GM12892 (cell line): ENCODE data around the gene SLC1A6.

Source experiments
- DNase-seq: peaks from one replicate; pipeline ENCODE4 v3.0.0; 2011; ENCODE audit not compliant: insufficient read length
- FAIRE-seq: peaks from 2 replicates; lab custom pipeline; 2011; peaks lifted over from hg19 to GRCh38; lab: Jason Lieb, UNC
- POLR2A ChIP-seq: IDR thresholded peaks from 2 replicates; pipeline ENCODE4 v1.6.1; 2011; ENCODE audit warnings: low read depth, low read length, control low read depth
- POLR2AphosphoS5 ChIP-seq: IDR thresholded peaks from 2 replicates; pipeline ENCODE4 v1.6.1; 2011; ENCODE audit warnings: low read depth, low read length, control low read depth
- TAF1 ChIP-seq: IDR thresholded peaks from 2 replicates; pipeline ENCODE4 v1.6.1; 2011; ENCODE audit warnings: low read depth, mild to moderate bottlenecking, control low read depth, low read length, borderline replicate concordance

The SLC1A6 gene

DNA sequence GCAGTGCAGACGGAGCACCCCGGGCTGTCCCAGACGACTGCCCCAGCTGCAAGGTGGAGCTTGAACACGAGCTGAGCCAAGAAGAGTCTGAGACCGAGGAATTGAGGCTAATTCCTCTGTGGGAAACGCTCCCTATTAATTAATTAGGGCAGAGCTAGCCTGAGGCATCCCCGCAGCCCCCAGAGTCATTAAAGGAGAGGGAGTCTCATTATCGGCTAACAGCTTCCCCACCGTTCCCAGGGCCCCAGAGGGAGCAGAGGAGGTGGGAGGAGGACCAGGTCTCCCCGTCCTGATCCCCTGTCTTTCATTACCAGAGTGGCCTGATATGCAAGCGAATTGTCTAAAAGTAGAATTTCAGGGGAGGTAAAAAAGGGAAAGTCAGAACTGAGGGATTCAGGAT, 13.1 kb upstream of the SLC1A6 start:
- TF ChIP-seq POLR2A = no peak
- no peak for TF ChIP-seq TAF1
- no peak for TF ChIP-seq POLR2AphosphoS5
- no peak for FAIRE-seq
- no peak for DNase-seq

GRCh38 chr19:14985133-14985532, 5.5 kb upstream of the SLC1A6 start:
- DNase-seq (no peak), FAIRE-seq (no peak)
- TF ChIP-seq POLR2AphosphoS5 (no peak), POLR2A (no peak), TAF1 (no peak)

- FAIRE-seq (no peak), DNase-seq (no peak)
- TF ChIP-seq TAF1 (no peak), POLR2A (no peak), POLR2AphosphoS5 (no peak)
Measured at GRCh38 chr19:14978161-14978776, 1.4 kb downstream of the SLC1A6 start.

- no peak for FAIRE-seq
- no peak for DNase-seq
- TF ChIP-seq POLR2A = no peak
- no peak for TF ChIP-seq POLR2AphosphoS5
- no peak for TF ChIP-seq TAF1
Measured at GRCh38 chr19:14977128-14977527, 2.5 kb downstream of the SLC1A6 start.

DNA sequence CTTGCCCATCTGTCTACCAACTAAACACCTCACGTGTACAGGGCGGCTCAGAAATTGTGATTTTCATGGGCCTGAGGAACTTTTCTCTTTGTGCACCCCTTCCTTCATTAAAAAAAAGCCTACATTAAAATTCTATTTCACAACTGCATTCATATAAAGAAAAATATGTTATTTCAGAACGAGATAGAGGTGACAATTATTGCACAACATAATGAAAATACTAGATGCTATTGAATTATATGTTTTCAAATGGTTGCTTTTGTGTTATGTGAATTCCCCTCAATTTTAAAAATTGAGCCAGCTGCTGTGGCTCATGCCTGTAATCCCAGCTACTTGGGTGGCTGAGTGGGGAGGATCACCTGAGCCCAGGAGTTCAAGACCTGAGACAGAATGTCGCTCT, 5.2 kb downstream of the SLC1A6 start:
- DNase-seq = no peak
- TF ChIP-seq TAF1 (no peak), POLR2AphosphoS5 (no peak), POLR2A (no peak)
- no peak for FAIRE-seq

DNA sequence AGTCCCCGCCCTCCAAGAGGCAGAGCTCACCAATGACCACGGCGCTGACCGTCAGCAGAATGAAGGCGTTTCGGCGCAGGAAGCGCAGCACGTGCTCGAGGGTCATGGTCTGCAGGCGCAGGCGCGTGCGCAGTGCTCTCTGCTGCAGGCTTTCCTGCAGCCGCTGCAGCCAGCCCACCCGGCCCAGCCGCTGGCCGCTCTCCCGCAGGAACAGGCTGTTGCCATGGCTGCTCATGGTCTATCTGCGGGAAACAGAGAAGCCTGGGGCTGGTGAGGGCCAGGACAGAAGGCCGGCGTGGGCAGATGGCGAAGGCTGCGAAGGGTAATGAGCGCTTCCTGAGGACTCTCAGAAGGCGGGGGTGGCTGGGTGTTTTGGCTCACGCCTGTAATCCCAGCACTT, 7.0 kb downstream of the SLC1A6 start:
- TF ChIP-seq POLR2AphosphoS5 = no peak
- no peak for TF ChIP-seq POLR2A
- no peak for TF ChIP-seq TAF1
- FAIRE-seq (no peak), DNase-seq (no peak)

GRCh38 chr19:14971474-14971873, 8.2 kb downstream of the SLC1A6 start:
- no peak for TF ChIP-seq POLR2AphosphoS5
- no peak for TF ChIP-seq POLR2A
- no peak for FAIRE-seq

DNA sequence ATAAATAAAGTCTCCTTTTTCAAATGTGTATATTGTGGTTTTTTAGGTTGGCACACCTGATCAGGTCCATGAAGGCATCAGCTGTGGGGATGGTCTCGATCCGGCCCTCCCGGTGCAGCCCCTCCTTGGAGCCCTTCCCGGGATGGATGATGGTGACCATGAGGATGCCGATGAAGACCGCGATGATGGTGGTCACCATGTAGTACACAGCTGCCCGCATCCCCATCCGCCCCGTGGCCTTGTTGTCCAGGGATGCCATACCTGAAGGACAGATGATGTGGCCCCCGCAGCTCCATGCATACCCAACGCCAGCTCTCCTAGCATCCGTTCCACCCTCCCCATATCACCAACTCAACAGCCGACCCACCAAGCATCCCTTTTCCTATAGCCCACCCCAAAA, 11.4 kb downstream of the SLC1A6 start:
- TF ChIP-seq TAF1 (no peak), POLR2A (no peak)
- FAIRE-seq (no peak), DNase-seq (no peak)

More at GRCh38 chr19:14971474-14971873, 8.2 kb downstream of the SLC1A6 start:
- DNase-seq = no peak

GRCh38 chr19:14961956-14962685, 17.5 kb downstream of the SLC1A6 start:
- FAIRE-seq = no peak
- no peak for TF ChIP-seq POLR2A
- no peak for TF ChIP-seq TAF1
- no peak for TF ChIP-seq POLR2AphosphoS5

DNA sequence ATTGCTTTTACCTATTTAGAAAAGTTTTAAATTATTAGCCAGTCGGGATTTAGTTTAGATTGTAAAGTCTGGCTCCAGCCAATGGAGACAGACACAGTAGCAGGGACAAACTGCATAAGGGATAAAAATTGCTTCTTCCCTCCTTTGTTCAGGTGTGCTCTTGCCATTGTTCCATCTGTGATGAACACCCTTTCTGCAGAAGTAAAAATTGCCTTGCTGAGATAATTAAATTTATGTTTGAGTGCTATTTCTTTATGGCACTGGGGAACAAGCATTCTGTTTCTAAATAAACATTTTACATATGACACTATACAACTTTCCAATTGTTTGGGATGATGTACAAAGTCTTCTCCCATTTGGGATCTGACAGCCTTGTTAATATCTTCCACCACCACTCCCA, 20.4 kb downstream of the SLC1A6 start:
- TF ChIP-seq POLR2A (no peak), POLR2AphosphoS5 (no peak), TAF1 (no peak)
- FAIRE-seq (no peak), DNase-seq (no peak)

More at GRCh38 chr19:14961956-14962685, 17.5 kb downstream of the SLC1A6 start:
- DNase-seq = no peak

- TF ChIP-seq TAF1 (no peak), POLR2A (no peak), POLR2AphosphoS5 (no peak)
- FAIRE-seq (no peak), DNase-seq (no peak)
Measured at GRCh38 chr19:14957464-14957863, 22.2 kb downstream of the SLC1A6 start.
